HL-60 (cell line): ENCODE data around the gene TSPAN2.
A peak's percentile ranks its signal among the peaks of the same experiment; 100 is the strongest.

Experiments
- DNase-seq, 2 experiments: peaks; one replicate each; pipeline ENCODE4 v3.0.0-alpha.2; 2010 to 2020; ENCODE audit warnings: low read depth in 1 of 2, low spot score in 1 of 2
- H3K27ac ChIP-seq: fragments of 250-450 bp; sonication (Bioruptor Pico); replicated peaks from 2 replicates; pipeline ENCODE4 v1.5.1; 2020; ENCODE audit warnings: mild to moderate bottlenecking, moderate library complexity
- H3K27me3 ChIP-seq: fragments of 250-450 bp; sonication (Bioruptor Pico); 2 replicates; pipeline ENCODE4 v1.5.1; 2021; ENCODE audit warnings: mild to moderate bottlenecking, moderate library complexity; ENCODE audit not compliant: insufficient read depth, poor library complexity, severe bottlenecking
- H3K4me3 ChIP-seq: replicated peaks from 2 replicates; pipeline ENCODE4 v1.5.1; 2011; ENCODE audit warnings: mild to moderate bottlenecking, control low read depth, low read length; ENCODE audit not compliant: insufficient read depth
- GABPA ChIP-seq: IDR thresholded peaks from 2 replicates; pipeline ENCODE4 v1.6.1; 2012; ENCODE audit warnings: low read depth
- POLR2AphosphoS5 ChIP-seq: IDR thresholded peaks from 2 replicates; pipeline ENCODE4 v1.6.1; 2012; ENCODE audit warnings: low read depth
- SPI1 ChIP-seq: IDR thresholded peaks from 2 replicates; pipeline ENCODE4 v1.6.1; 2012; ENCODE audit warnings: low read depth, mild to moderate bottlenecking, borderline replicate concordance
- TF ChIP-seq, protein P1 (sequence below): IDR thresholded peaks from one replicate; pipeline ENCODE4 v1.5.1; 2011; ENCODE audit warnings: low read length, control low read depth, inconsistent platforms; ENCODE audit not compliant: insufficient read depth
- TF ChIP-seq, protein P2 (sequence below): IDR thresholded peaks from 2 replicates; pipeline ENCODE4 v1.6.1; 2012; ENCODE audit warnings: low read depth; ENCODE audit not compliant: insufficient replicate concordance

TSPAN2 gene

GRCh38 chr1:115065021-115065420, 24.3 kb downstream of the TSPAN2 start:
- H3K27me3 ChIP-seq = no peaks in the 10 kb centered on the region
- DNase-seq = no peak
- H3K27ac ChIP-seq = no peak overlapping the region
- H3K4me3 ChIP-seq = no peak overlapping the region
- TF ChIP-seq, protein P1, sequence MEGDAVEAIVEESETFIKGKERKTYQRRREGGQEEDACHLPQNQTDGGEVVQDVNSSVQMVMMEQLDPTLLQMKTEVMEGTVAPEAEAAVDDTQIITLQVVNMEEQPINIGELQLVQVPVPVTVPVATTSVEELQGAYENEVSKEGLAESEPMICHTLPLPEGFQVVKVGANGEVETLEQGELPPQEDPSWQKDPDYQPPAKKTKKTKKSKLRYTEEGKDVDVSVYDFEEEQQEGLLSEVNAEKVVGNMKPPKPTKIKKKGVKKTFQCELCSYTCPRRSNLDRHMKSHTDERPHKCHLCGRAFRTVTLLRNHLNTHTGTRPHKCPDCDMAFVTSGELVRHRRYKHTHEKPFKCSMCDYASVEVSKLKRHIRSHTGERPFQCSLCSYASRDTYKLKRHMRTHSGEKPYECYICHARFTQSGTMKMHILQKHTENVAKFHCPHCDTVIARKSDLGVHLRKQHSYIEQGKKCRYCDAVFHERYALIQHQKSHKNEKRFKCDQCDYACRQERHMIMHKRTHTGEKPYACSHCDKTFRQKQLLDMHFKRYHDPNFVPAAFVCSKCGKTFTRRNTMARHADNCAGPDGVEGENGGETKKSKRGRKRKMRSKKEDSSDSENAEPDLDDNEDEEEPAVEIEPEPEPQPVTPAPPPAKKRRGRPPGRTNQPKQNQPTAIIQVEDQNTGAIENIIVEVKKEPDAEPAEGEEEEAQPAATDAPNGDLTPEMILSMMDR = no peak
- no peak for TF ChIP-seq SPI1
- TF ChIP-seq GABPA = no peak
- TF ChIP-seq, protein P2, sequence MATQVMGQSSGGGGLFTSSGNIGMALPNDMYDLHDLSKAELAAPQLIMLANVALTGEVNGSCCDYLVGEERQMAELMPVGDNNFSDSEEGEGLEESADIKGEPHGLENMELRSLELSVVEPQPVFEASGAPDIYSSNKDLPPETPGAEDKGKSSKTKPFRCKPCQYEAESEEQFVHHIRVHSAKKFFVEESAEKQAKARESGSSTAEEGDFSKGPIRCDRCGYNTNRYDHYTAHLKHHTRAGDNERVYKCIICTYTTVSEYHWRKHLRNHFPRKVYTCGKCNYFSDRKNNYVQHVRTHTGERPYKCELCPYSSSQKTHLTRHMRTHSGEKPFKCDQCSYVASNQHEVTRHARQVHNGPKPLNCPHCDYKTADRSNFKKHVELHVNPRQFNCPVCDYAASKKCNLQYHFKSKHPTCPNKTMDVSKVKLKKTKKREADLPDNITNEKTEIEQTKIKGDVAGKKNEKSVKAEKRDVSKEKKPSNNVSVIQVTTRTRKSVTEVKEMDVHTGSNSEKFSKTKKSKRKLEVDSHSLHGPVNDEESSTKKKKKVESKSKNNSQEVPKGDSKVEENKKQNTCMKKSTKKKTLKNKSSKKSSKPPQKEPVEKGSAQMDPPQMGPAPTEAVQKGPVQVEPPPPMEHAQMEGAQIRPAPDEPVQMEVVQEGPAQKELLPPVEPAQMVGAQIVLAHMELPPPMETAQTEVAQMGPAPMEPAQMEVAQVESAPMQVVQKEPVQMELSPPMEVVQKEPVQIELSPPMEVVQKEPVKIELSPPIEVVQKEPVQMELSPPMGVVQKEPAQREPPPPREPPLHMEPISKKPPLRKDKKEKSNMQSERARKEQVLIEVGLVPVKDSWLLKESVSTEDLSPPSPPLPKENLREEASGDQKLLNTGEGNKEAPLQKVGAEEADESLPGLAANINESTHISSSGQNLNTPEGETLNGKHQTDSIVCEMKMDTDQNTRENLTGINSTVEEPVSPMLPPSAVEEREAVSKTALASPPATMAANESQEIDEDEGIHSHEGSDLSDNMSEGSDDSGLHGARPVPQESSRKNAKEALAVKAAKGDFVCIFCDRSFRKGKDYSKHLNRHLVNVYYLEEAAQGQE = no peak
- no peak for TF ChIP-seq POLR2AphosphoS5

- no peak overlapping the region for H3K27ac ChIP-seq
- TF ChIP-seq GABPA = no peak
- TF ChIP-seq, protein P2 = no peak
- no peak for DNase-seq
- H3K27me3 ChIP-seq = no peaks in the 10 kb centered on the region
- no peak overlapping the region for H3K4me3 ChIP-seq
Measured at GRCh38 chr1:115064461-115064860, 24.8 kb downstream of the TSPAN2 start.

DNA sequence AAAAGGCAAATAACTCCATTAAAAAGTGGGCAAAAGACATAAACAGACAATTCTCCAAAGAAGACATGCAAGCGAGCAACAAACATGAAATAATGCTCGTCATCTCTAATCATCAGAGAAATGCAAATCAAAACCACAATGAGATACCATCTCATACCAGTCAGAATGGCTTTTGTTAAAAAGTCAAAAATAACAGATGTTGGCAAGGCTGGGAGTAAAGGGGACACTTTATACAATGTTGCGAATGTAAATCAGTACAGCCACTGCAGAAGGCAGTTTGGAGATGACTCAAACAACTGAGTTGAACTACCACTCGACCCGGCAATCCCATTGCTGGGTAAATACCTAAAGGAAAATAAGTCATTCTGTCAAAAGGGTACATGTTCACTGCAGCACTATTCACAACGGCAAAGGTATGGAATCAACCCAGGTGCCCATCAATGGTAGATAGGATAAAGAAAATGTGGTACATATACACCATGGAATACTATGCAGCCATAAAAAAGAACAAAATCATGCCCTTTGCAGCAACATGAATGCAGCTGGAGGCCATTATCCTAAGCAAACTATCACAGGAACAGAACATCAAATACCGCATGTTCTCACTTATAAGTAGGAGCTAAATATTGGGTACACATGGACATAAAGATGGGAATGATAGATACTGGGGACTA, 25.9 kb downstream of the TSPAN2 start:
- no peak for DNase-seq
- Histone ChIP-seq H3K4me3 (no peak overlapping the region), H3K27ac (peak overlapping the region; percentile 88), H3K27me3 (no peaks in the 10 kb centered on the region)
- TF ChIP-seq GABPA = no peak
- TF ChIP-seq, protein P2 = no peak
- no peak for TF ChIP-seq SPI1
- no peak for TF ChIP-seq POLR2AphosphoS5
- TF ChIP-seq, protein P1 = no peak
